Sigmoid colon (tissue), 4 donors: ENCODE measurements around the gene EPM2AIP1.

Experiments
- CTCF ChIP-seq, 4 experiments: fragments of 450-650 bp in 3 of 4; fragments of 200-600 bp in 1 of 4; IDR thresholded peaks; one replicate each; pipeline ENCODE4 v1.5.1; 2016 to 2019; ENCODE audit warnings: antibody characterized with exemption in 4 of 4, mild to moderate bottlenecking in 3 of 4, moderate library complexity in 2 of 4
- EP300 ChIP-seq, 4 donors: sonication (generic); formaldehyde crosslinking; IDR thresholded peaks; one replicate each; pipeline ENCODE4 v1.6.1; 2017; ENCODE audit warnings: antibody characterized with exemption in 4 of 4
- POLR2A ChIP-seq, 2 donors: fragments of 450-650 bp; IDR thresholded peaks; one replicate each; pipeline ENCODE4 v1.6.1; 2016; ENCODE audit warnings: antibody characterized with exemption in 2 of 2, mild to moderate bottlenecking in 2 of 2, moderate library complexity in 2 of 2

- TF ChIP-seq EP300 (IDR thresholded peaks at IDR 0.05) (no peak), CTCF (IDR thresholded peaks at IDR 0.05) (no peak), POLR2A (IDR thresholded peaks at IDR 0.05) (no peak)
Measured at GRCh38 chr3:37040231-37040630, 47.3 kb upstream of the EPM2AIP1 start.
